Endothelial cell (in vitro differentiated cells): ENCODE data around the gene PAFAH1B1. TPM values are rescaled to one million over a fixed set of nuclear protein-coding genes. Genes with fewer than 3 reads are reported as not detected.

Experiments used
- DNase-seq: peaks from one replicate; pipeline ENCODE4 v3.0.0; 2021; ENCODE audit warnings: low spot score
- H3K27ac Mint-ChIP-seq: one replicate; pipeline ENCODE4 v1.8.0; 2021; ENCODE audit warnings: mixed read lengths, inconsistent platforms; ENCODE audit not compliant: unreplicated experiment
- H3K27me3 Mint-ChIP-seq: one replicate; pipeline ENCODE4 v1.8.0; 2021; ENCODE audit warnings: mild to moderate bottlenecking, moderate library complexity, mixed read lengths, inconsistent platforms; ENCODE audit not compliant: unreplicated experiment
- H3K36me3 Mint-ChIP-seq: one replicate; pipeline ENCODE4 v1.8.0; 2021; ENCODE audit warnings: mild to moderate bottlenecking, low read depth, mixed read lengths, inconsistent platforms; ENCODE audit not compliant: unreplicated experiment
- H3K4me1 Mint-ChIP-seq: one replicate; pipeline ENCODE4 v1.8.0; 2021; ENCODE audit warnings: mild to moderate bottlenecking, mixed read lengths, inconsistent platforms; ENCODE audit not compliant: unreplicated experiment
- H3K4me3 Mint-ChIP-seq: one replicate; pipeline ENCODE4 v1.8.0; 2021; ENCODE audit warnings: mild to moderate bottlenecking, mixed read lengths, inconsistent platforms; ENCODE audit not compliant: unreplicated experiment
- H3K9me3 Mint-ChIP-seq: one replicate; pipeline ENCODE4 v1.8.0; 2021; ENCODE audit warnings: mixed read lengths, inconsistent platforms; ENCODE audit not compliant: unreplicated experiment
- CTCF ChIP-seq: fragments of 200-600 bp; sonication (generic); IDR thresholded peaks from one replicate; pipeline ENCODE4 v1.5.0; 2021; ENCODE audit warnings: antibody characterized with exemption; ENCODE audit not compliant: unreplicated experiment
- total RNA-seq: library from RNA; stranded (reverse); fragmentation: NEBNext Ultra II Directional; extraction: Animal tissue kit (Norgen Biotek cat#: 25700); gene quantifications from one replicate; pipeline ENCODE4 v1.2.1, GENCODE V29; 2021; ENCODE audit not compliant: unreplicated experiment

PAFAH1B1 gene
- total RNA-seq, 1 donor from 2014 or later, result 141 TPM

GRCh38 chr17:2712300-2713043 lies 119.0 kb downstream of the PAFAH1B1 start:
- TF ChIP-seq CTCF, result no peak
- Mint-ChIP-seq H3K27me3 (peaks cover 12% of the 10 kb centered on the region), H3K4me3 (peak overlapping the region; percentile 91), H3K27ac (no peak overlapping the region), H3K9me3 (no peaks in the 10 kb centered on the region), H3K36me3 (no peaks in the 10 kb centered on the region), H3K4me1 (peaks cover 19% of the 10 kb centered on the region)
- DNase-seq, result no peak

GRCh38 chr17:2713881-2714280 lies 120.4 kb downstream of the PAFAH1B1 start:
- H3K4me1 Mint-ChIP-seq, result peaks cover 19% of the 10 kb centered on the region
- H3K27me3 Mint-ChIP-seq, result peaks cover 8% of the 10 kb centered on the region
- no peak for DNase-seq
- TF ChIP-seq CTCF, result no peak
- H3K4me3 Mint-ChIP-seq, result no peak overlapping the region
- H3K9me3 Mint-ChIP-seq, result no peaks in the 10 kb centered on the region
- no peak overlapping the region for H3K27ac Mint-ChIP-seq
- no peaks in the 10 kb centered on the region for H3K36me3 Mint-ChIP-seq

- H3K27me3 Mint-ChIP-seq, result peaks cover 9% of the 10 kb centered on the region
- H3K4me1 Mint-ChIP-seq, result peaks cover 8% of the 10 kb centered on the region
- no peak overlapping the region for H3K27ac Mint-ChIP-seq
- H3K36me3 Mint-ChIP-seq, result no peaks in the 10 kb centered on the region
- no peak for DNase-seq
- no peaks in the 10 kb centered on the region for H3K9me3 Mint-ChIP-seq
- no peak overlapping the region for H3K4me3 Mint-ChIP-seq
- no peak for TF ChIP-seq CTCF
Measured at GRCh38 chr17:2716649-2717048, 123.2 kb downstream of the PAFAH1B1 start.

- Mint-ChIP-seq H3K27ac (no peak overlapping the region), H3K4me3 (no peak overlapping the region), H3K36me3 (no peaks in the 10 kb centered on the region), H3K4me1 (no peaks in the 10 kb centered on the region), H3K9me3 (no peaks in the 10 kb centered on the region), H3K27me3 (peaks cover 11% of the 10 kb centered on the region)
- no peak for TF ChIP-seq CTCF
- DNase-seq, result no peak
Measured at GRCh38 chr17:2718150-2718938, 124.9 kb downstream of the PAFAH1B1 start.

GRCh38 chr17:2719861-2720260 lies 126.4 kb downstream of the PAFAH1B1 start:
- no peak for TF ChIP-seq CTCF
- Mint-ChIP-seq H3K27ac (no peak overlapping the region), H3K27me3 (peaks cover 11% of the 10 kb centered on the region), H3K9me3 (no peaks in the 10 kb centered on the region), H3K4me3 (no peak overlapping the region), H3K36me3 (no peaks in the 10 kb centered on the region), H3K4me1 (no peaks in the 10 kb centered on the region)
- DNase-seq, result no peak
